ENCODE measurements around the gene TAF15. TPM values are rescaled to one million over a fixed set of nuclear protein-coding genes. Genes with fewer than 3 reads are reported as not detected.

TAF15 gene
- total RNA-seq, 2 experiments from 2014 or later: 114 to 119 TPM

- ATAC-seq (ENCODE audit: poor library complexity) (no peak), DNase-seq (no peak)
- H3K27ac Mint-ChIP-seq: peak overlapping the region; percentile 52
- CTCF ChIA-PET: interaction anchor here (1.6 to 5.0 kb wide), 3 partner anchors 11 to 55 kb away, joined by 3 to 22 read pairs (median 11); partner anchors contain the start of gene TAF15
- TF ChIP-seq, protein P1, sequence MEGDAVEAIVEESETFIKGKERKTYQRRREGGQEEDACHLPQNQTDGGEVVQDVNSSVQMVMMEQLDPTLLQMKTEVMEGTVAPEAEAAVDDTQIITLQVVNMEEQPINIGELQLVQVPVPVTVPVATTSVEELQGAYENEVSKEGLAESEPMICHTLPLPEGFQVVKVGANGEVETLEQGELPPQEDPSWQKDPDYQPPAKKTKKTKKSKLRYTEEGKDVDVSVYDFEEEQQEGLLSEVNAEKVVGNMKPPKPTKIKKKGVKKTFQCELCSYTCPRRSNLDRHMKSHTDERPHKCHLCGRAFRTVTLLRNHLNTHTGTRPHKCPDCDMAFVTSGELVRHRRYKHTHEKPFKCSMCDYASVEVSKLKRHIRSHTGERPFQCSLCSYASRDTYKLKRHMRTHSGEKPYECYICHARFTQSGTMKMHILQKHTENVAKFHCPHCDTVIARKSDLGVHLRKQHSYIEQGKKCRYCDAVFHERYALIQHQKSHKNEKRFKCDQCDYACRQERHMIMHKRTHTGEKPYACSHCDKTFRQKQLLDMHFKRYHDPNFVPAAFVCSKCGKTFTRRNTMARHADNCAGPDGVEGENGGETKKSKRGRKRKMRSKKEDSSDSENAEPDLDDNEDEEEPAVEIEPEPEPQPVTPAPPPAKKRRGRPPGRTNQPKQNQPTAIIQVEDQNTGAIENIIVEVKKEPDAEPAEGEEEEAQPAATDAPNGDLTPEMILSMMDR (IDR thresholded peaks at IDR 0.05): no peak
- no peak overlapping the region for H3K27ac ChIP-seq (ENCODE audit: low read depth in 1 of 2, low read length in 2 of 2)
- no peak overlapping the region for H3K4me3 ChIP-seq (ENCODE audit: low read length)
- no peak overlapping the region for H3K4me3 Mint-ChIP-seq
- no peaks in the 10 kb centered on the region for H3K9me3 ChIP-seq (ENCODE audit: control insufficient read depth in 1 of 2, insufficient read depth in 1 of 2, low read length in 2 of 2)
- no peaks in the 10 kb centered on the region for H3K27me3 Mint-ChIP-seq
- H3K36me3 ChIP-seq (ENCODE audit: insufficient read depth, low read length): peaks cover 77% of the 10 kb centered on the region
- intact Hi-C loops (cut with DNase I, micrococcal nuclease): loop anchor here in 1 of 2 experiments (10.0 kb wide), 1 partner anchor 665 kb away; the partner anchor contains the start of gene ZNHIT3
- POLR2A ChIA-PET: interaction anchor here (0.9 to 4.1 kb wide), 2 partner anchors 10 to 241 kb away, joined by 3 to 24 read pairs; partner anchors contain the start of genes PEX12 and TAF15
- H3K27me3 ChIP-seq (ENCODE audit: control insufficient read depth in 1 of 2, insufficient read depth in 2 of 2, low read length in 2 of 2): no peaks in the 10 kb centered on the region
- H3K4me1 Mint-ChIP-seq (ENCODE audit: low read depth): peaks cover 44% of the 10 kb centered on the region
- H3K4me1 ChIP-seq (ENCODE audit: insufficient read depth, low read length): peaks cover 13% of the 10 kb centered on the region
- peaks cover 87% of the 10 kb centered on the region for H3K36me3 Mint-ChIP-seq (ENCODE audit: low read depth)
- no peaks in the 10 kb centered on the region for H3K9me3 Mint-ChIP-seq
Measured at GRCh38 chr17:35819455-35819854, 10.2 kb downstream of the TAF15 start.

GRCh38 chr17:35821308-35821707 is 12.0 kb downstream of the TAF15 start:
- Mint-ChIP-seq H3K36me3 (ENCODE audit: low read depth) (peaks cover 88% of the 10 kb centered on the region), H3K27ac (no peak overlapping the region), H3K9me3 (no peaks in the 10 kb centered on the region), H3K4me3 (no peak overlapping the region), H3K27me3 (no peaks in the 10 kb centered on the region), H3K4me1 (ENCODE audit: low read depth) (peaks cover 26% of the 10 kb centered on the region)
- TF ChIP-seq, protein P1 (IDR thresholded peaks at IDR 0.05): no peak
- ATAC-seq (ENCODE audit: poor library complexity) (no peak), DNase-seq (no peak)
- POLR2A ChIA-PET: interaction anchor here (4.1 kb wide), 1 partner anchor 12 kb away, joined by 24 read pairs; the partner anchor contains the start of gene TAF15
- peaks cover 7% of the 10 kb centered on the region for H3K4me1 ChIP-seq (ENCODE audit: insufficient read depth, low read length)
- no peak overlapping the region for H3K27ac ChIP-seq (ENCODE audit: low read depth in 1 of 2, low read length in 2 of 2)
- H3K4me3 ChIP-seq (ENCODE audit: low read length): no peak overlapping the region
- no peaks in the 10 kb centered on the region for H3K27me3 ChIP-seq (ENCODE audit: control insufficient read depth in 1 of 2, insufficient read depth in 2 of 2, low read length in 2 of 2)
- peaks cover 87% of the 10 kb centered on the region for H3K36me3 ChIP-seq (ENCODE audit: insufficient read depth, low read length)
- intact Hi-C loops (cut with DNase I, micrococcal nuclease): no loop called here
- CTCF ChIA-PET: interaction anchor here (1.2 kb wide), 1 partner anchor 57 kb away, joined by 6 read pairs; no protein-coding TSS in a partner anchor
- no peaks in the 10 kb centered on the region for H3K9me3 ChIP-seq (ENCODE audit: control insufficient read depth in 1 of 2, insufficient read depth in 1 of 2, low read length in 2 of 2)

GRCh38 chr17:35825206-35825605 is 15.9 kb downstream of the TAF15 start:
- intact Hi-C loops (cut with DNase I, micrococcal nuclease): no loop called here

More at GRCh38 chr17:35825206-35825605, 15.9 kb downstream of the TAF15 start:
- H3K9me3 Mint-ChIP-seq: no peaks in the 10 kb centered on the region
- peaks cover 2% of the 10 kb centered on the region for H3K4me1 Mint-ChIP-seq (ENCODE audit: low read depth)
- ATAC-seq (ENCODE audit: poor library complexity) (no peak), DNase-seq (no peak)
- H3K4me3 Mint-ChIP-seq: no peak overlapping the region
- H3K27me3 Mint-ChIP-seq: no peaks in the 10 kb centered on the region
- TF ChIP-seq, protein P1 (IDR thresholded peaks at IDR 0.05): no peak
- Histone ChIP-seq H3K27me3 (ENCODE audit: control insufficient read depth in 1 of 2, insufficient read depth in 2 of 2, low read length in 2 of 2) (no peaks in the 10 kb centered on the region), H3K4me3 (ENCODE audit: low read length) (no peak overlapping the region), H3K36me3 (ENCODE audit: insufficient read depth, low read length) (peaks cover 83% of the 10 kb centered on the region), H3K27ac (ENCODE audit: low read depth in 1 of 2, low read length in 2 of 2) (no peak overlapping the region), H3K9me3 (ENCODE audit: control insufficient read depth in 1 of 2, insufficient read depth in 1 of 2, low read length in 2 of 2) (no peaks in the 10 kb centered on the region), H3K4me1 (ENCODE audit: insufficient read depth, low read length) (no peaks in the 10 kb centered on the region)
- peaks cover 81% of the 10 kb centered on the region for H3K36me3 Mint-ChIP-seq (ENCODE audit: low read depth)
- ChIA-PET CTCF (no interaction called here), POLR2A (no interaction called here)
- no peak overlapping the region for H3K27ac Mint-ChIP-seq
